Neural cell (in vitro differentiated cells): ENCODE data around the gene GDPD3. TPM values are rescaled to one million over a fixed set of nuclear protein-coding genes. Genes with fewer than 3 reads are reported as not detected.

Experiments used
- H2AFZ ChIP-seq: fragments of 200-600, 300-800 bp; sonication (generic), shearing (Covaris generic); 2 replicates; pipeline ENCODE4 v1.6.0; 2014; ENCODE audit warnings: low read depth, mild to moderate bottlenecking, antibody characterized with exemption, low read length, moderate library complexity
- H3F3A ChIP-seq: fragments of 200-600 bp; shearing (Covaris generic); 2 replicates; pipeline ENCODE4 v1.6.1; 2016; ENCODE audit warnings: mild to moderate bottlenecking, moderate library complexity, mixed read lengths, antibody characterized with exemption, low read length; ENCODE audit not compliant: insufficient read depth, poor library complexity, severe bottlenecking
- H3K27ac ChIP-seq: fragments of 200-600, 300-800 bp; sonication (generic), shearing (Covaris generic); 2 replicates; pipeline ENCODE4 v1.5.1; 2014; ENCODE audit warnings: mild to moderate bottlenecking, low read length, moderate library complexity
- H3K27me3 ChIP-seq: fragments of 300-800, 200-600 bp; sonication (generic), shearing (Covaris generic); 2 replicates; pipeline ENCODE4 v1.6.0; 2014; ENCODE audit warnings: mild to moderate bottlenecking, low read depth, low read length, moderate library complexity; ENCODE audit not compliant: insufficient read depth
- H3K36me3 ChIP-seq: fragments of 300-800, 200-600 bp; sonication (generic), shearing (Covaris generic); 2 replicates; pipeline ENCODE4 v1.5.1; 2014; ENCODE audit warnings: mild to moderate bottlenecking, antibody characterized with exemption, low read length, moderate library complexity; ENCODE audit not compliant: insufficient read depth
- H3K4me2 ChIP-seq: fragments of 300-800, 200-600 bp; sonication (generic), shearing (Covaris generic); 2 replicates; pipeline ENCODE4 v1.6.0; 2014; ENCODE audit warnings: mild to moderate bottlenecking, low read length
- H3K4me3 ChIP-seq: fragments of 300-800, 200-600 bp; sonication (generic), shearing (Covaris generic); 2 replicates; pipeline ENCODE4 v1.5.1; 2014; ENCODE audit warnings: mild to moderate bottlenecking, low read length, moderate library complexity
- H3K79me2 ChIP-seq: fragments of 200-600 bp; shearing (Covaris generic); replicated peaks from 2 replicates; pipeline ENCODE4 v1.6.0; 2014; ENCODE audit warnings: mild to moderate bottlenecking, low read length, moderate library complexity; ENCODE audit not compliant: insufficient read depth
- H3K9ac ChIP-seq: fragments of 300-800, 200-600 bp; sonication (generic), shearing (Covaris generic); 2 replicates; pipeline ENCODE4 v1.6.1; 2016; ENCODE audit warnings: mild to moderate bottlenecking, low read length, mixed read lengths
- H3K9me2 ChIP-seq: fragments of 200-600 bp; shearing (Covaris generic); 2 replicates; pipeline ENCODE4 v1.6.1; 2016; ENCODE audit warnings: mild to moderate bottlenecking, low read length, mixed read lengths; ENCODE audit not compliant: insufficient read depth
- H3K9me3 ChIP-seq: fragments of 200-600, 300-800 bp; sonication (generic), shearing (Covaris generic); 2 replicates; pipeline ENCODE4 v1.6.1; 2016; ENCODE audit warnings: mild to moderate bottlenecking, mixed run types, low read length, moderate library complexity, mixed read lengths
- H4K20me1 ChIP-seq: fragments of 200-600 bp; shearing (Covaris generic); 2 replicates; pipeline ENCODE4 v1.6.1; 2016; ENCODE audit warnings: mild to moderate bottlenecking, mixed run types; ENCODE audit not compliant: insufficient read depth
- CTCF ChIP-seq: fragments of 450-650 bp; IDR thresholded peaks from 2 replicates; pipeline ENCODE4 v1.5.1; 2014; ENCODE audit warnings: antibody characterized with exemption, mild to moderate bottlenecking, moderate library complexity; ENCODE audit not compliant: poor library complexity, severe bottlenecking
- EP300 ChIP-seq: fragments of 450-650 bp; conservative IDR thresholded peaks from 2 replicates; pipeline ENCODE4 v1.6.1; 2014; ENCODE audit warnings: antibody characterized with exemption, mild to moderate bottlenecking, moderate library complexity; ENCODE audit not compliant: poor library complexity, severe bottlenecking
- EZH2 ChIP-seq: fragments of 200-600, 300-800 bp; shearing (Covaris generic), sonication (generic); IDR thresholded peaks from 2 replicates; pipeline ENCODE4 v1.6.1; 2014; ENCODE audit warnings: antibody characterized with exemption, low read length, borderline replicate concordance, mild to moderate bottlenecking; ENCODE audit not compliant: insufficient read depth, poor library complexity, severe bottlenecking
- MXI1 ChIP-seq: fragments of 450-650 bp; conservative IDR thresholded peaks from 2 replicates; pipeline ENCODE4 v1.6.1; 2014; ENCODE audit warnings: antibody characterized with exemption, mild to moderate bottlenecking; ENCODE audit not compliant: poor library complexity, severe bottlenecking
- POLR2AphosphoS5 ChIP-seq: IDR thresholded peaks from 2 replicates; pipeline ENCODE4 v1.6.1; 2012
- RAD21 ChIP-seq: fragments of 450-650 bp; conservative IDR thresholded peaks from 2 replicates; pipeline ENCODE4 v1.6.1; 2014; ENCODE audit warnings: antibody characterized with exemption, mild to moderate bottlenecking, moderate library complexity
- REST ChIP-seq: IDR thresholded peaks from 2 replicates; pipeline ENCODE4 v1.6.1; 2012; ENCODE audit warnings: borderline replicate concordance
- SMC3 ChIP-seq: fragments of 450-650 bp; conservative IDR thresholded peaks from 2 replicates; pipeline ENCODE4 v1.6.1; 2014; ENCODE audit warnings: antibody characterized with exemption, mild to moderate bottlenecking, moderate library complexity; ENCODE audit not compliant: poor library complexity
- TAF1 ChIP-seq: IDR thresholded peaks from 2 replicates; pipeline ENCODE4 v1.6.1; 2012; ENCODE audit warnings: low read depth
- polyA plus RNA-seq: library from polyadenylated mRNA; depleted of rRNA; stranded (reverse); fragments of >200 nt; gene quantifications from 2 replicates; pipeline ENCODE4 v1.2.3, GENCODE V29; 2014

GDPD3 gene
- polyA plus RNA-seq, 1 donor from 2014 or later = 2.7 TPM

- Histone ChIP-seq H3K36me3 (no peaks in the 10 kb centered on the region), H3K79me2 (peaks cover 11% of the 10 kb centered on the region)
- TF ChIP-seq CTCF (no peak), REST (no peak), RAD21 (no peak), POLR2AphosphoS5 (no peak), EP300 (no peak), EZH2 (no peak), TAF1 (no peak), MXI1 (no peak), SMC3 (no peak)
Measured at GRCh38 chr16:30064729-30065101, 48.6 kb downstream of the GDPD3 start.

GRCh38 chr16:30063893-30064728, 49.2 kb downstream of the GDPD3 start:
- TF ChIP-seq POLR2AphosphoS5 (no peak), SMC3 (no peak), CTCF (peak; percentile 31), REST (no peak), TAF1 (peak; percentile 27)
- no peaks in the 10 kb centered on the region for H4K20me1 ChIP-seq
- peak overlapping the region; percentile 83 for H3K4me2 ChIP-seq
- no peaks in the 10 kb centered on the region for H3K36me3 ChIP-seq
- H3K9me2 ChIP-seq = no peaks in the 10 kb centered on the region
- no peaks in the 10 kb centered on the region for H3F3A ChIP-seq
- H3K4me3 ChIP-seq = peak overlapping the region; percentile 97
- peak overlapping the region; percentile 96 for H2AFZ ChIP-seq
- H3K27ac ChIP-seq = peak overlapping the region; percentile 94
- H3K27me3 ChIP-seq = no peaks in the 10 kb centered on the region
- peaks cover 11% of the 10 kb centered on the region for H3K79me2 ChIP-seq
- H3K9ac ChIP-seq = peak overlapping the region; percentile 95
- H3K9me3 ChIP-seq = no peaks in the 10 kb centered on the region

More at GRCh38 chr16:30064729-30065101, 48.6 kb downstream of the GDPD3 start:
- Histone ChIP-seq H2AFZ (peak overlapping the region; percentile 96), H3F3A (no peaks in the 10 kb centered on the region), H3K4me2 (peak overlapping the region; percentile 83), H3K27me3 (no peaks in the 10 kb centered on the region), H3K4me3 (peak overlapping the region; percentile 97), H3K9me2 (no peaks in the 10 kb centered on the region), H3K9ac (peak overlapping the region; percentile 95), H3K27ac (peak overlapping the region; percentile 94), H3K9me3 (no peaks in the 10 kb centered on the region), H4K20me1 (no peaks in the 10 kb centered on the region)
